A673 (cell line): Measurements from ENCODE around the gene ITM2C.

Experiments used
- EZH2 ChIP-seq: fragments of 200-600 bp; sonication (generic); IDR thresholded peaks from 2 replicates; pipeline ENCODE4 v1.6.1; 2017; ENCODE audit warnings: borderline replicate concordance, low read depth, mild to moderate bottlenecking, mixed read lengths, antibody characterized with exemption, low read length; ENCODE audit not compliant: poor library complexity, severe bottlenecking
- TF ChIP-seq, protein P1 (sequence below): fragments of 300-800, 200-600 bp; sonication (generic); conservative IDR thresholded peaks from 2 replicates; pipeline ENCODE4 v1.5.1; 2017; ENCODE audit warnings: low read depth, mild to moderate bottlenecking, antibody characterized with exemption, low read length, moderate library complexity, mixed read lengths

DNA sequence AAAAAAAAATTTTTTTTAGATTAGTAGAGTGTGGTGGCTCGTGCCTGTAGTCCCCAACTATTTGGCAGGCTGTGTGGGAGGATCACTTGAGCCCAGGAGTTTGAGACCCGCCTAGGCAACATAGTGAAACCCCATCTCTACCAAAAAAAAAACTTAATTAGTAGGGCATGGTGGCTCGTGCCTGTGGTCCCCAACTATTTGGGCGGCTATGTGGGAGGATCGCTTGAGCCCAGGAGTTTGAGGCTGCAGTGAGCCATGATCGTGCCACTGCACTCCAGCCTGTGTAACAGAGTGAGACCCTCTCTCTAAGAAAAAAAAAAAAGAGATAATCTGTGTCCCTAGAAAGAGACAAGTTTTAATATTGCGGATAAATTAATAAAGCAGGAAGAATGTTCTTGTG lies 51.5 kb downstream of the ITM2C start:
- TF ChIP-seq, protein P1, sequence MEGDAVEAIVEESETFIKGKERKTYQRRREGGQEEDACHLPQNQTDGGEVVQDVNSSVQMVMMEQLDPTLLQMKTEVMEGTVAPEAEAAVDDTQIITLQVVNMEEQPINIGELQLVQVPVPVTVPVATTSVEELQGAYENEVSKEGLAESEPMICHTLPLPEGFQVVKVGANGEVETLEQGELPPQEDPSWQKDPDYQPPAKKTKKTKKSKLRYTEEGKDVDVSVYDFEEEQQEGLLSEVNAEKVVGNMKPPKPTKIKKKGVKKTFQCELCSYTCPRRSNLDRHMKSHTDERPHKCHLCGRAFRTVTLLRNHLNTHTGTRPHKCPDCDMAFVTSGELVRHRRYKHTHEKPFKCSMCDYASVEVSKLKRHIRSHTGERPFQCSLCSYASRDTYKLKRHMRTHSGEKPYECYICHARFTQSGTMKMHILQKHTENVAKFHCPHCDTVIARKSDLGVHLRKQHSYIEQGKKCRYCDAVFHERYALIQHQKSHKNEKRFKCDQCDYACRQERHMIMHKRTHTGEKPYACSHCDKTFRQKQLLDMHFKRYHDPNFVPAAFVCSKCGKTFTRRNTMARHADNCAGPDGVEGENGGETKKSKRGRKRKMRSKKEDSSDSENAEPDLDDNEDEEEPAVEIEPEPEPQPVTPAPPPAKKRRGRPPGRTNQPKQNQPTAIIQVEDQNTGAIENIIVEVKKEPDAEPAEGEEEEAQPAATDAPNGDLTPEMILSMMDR: no peak
- no peak for TF ChIP-seq EZH2
